Stomach (tissue), 9 donors: ENCODE results near the gene CAPN3. TPM values are rescaled to one million over a fixed set of nuclear protein-coding genes. Genes with fewer than 3 reads are reported as not detected.

Source experiments
- DNase-seq, 2 donors: peaks; one replicate each; pipeline versions ENCODE4 v3.0.0 to v3.0.0-alpha.2; 2013 to 2019
- H3K27ac ChIP-seq, 5 donors: fragments of 200-600 bp in 4 of 5; sonication (generic) in 4 of 5; one replicate each; pipeline ENCODE4 v1.5.1; 2013 to 2019; ENCODE audit warnings: mild to moderate bottlenecking in 1 of 5, moderate library complexity in 1 of 5
- H3K27me3 ChIP-seq, 3 donors: fragments of 200-600 bp; sonication (generic); one replicate each; pipeline ENCODE4 v1.5.1; 2017 to 2019; ENCODE audit warnings: mixed run types in 1 of 3
- H3K36me3 ChIP-seq, 4 donors: fragments of 200-600 bp; sonication (generic); 1 replicate in 3 of 4; 2 replicates in 1 of 4; pipeline ENCODE4 v1.5.1; 2016 to 2019
- H3K4me1 ChIP-seq, 4 donors: fragments of 200-600 bp; sonication (generic); one replicate each; pipeline ENCODE4 v1.5.1; 2016 to 2019
- H3K4me3 ChIP-seq, 4 donors: fragments of 200-600 bp; sonication (generic) in 3 of 4; one replicate each; pipeline ENCODE4 v1.5.1; 2016 to 2019; ENCODE audit warnings: mild to moderate bottlenecking in 1 of 4
- H3K9me3 ChIP-seq, 4 donors: fragments of 200-600 bp; sonication (generic); one replicate each; pipeline ENCODE4 v1.5.1; 2016 to 2019
- EP300 ChIP-seq: sonication (generic); formaldehyde crosslinking; IDR thresholded peaks from one replicate; pipeline ENCODE4 v1.6.1; 2017; ENCODE audit warnings: antibody characterized with exemption
- POLR2A ChIP-seq, 4 donors: fragments of 450-650 bp; IDR thresholded peaks; one replicate each; pipeline ENCODE4 v1.6.1; 2016; ENCODE audit warnings: antibody characterized with exemption in 4 of 4, control low read depth in 2 of 4, mild to moderate bottlenecking in 1 of 4, moderate library complexity in 1 of 4
- POLR2AphosphoS5 ChIP-seq, 3 donors: sonication (generic); formaldehyde crosslinking; IDR thresholded peaks; one replicate each; pipeline ENCODE4 v1.6.1; 2016; ENCODE audit warnings: antibody characterized with exemption in 3 of 3
- WGBS, 5 donors: extraction: QIAGEN DNeasy Blood & Tissue Kit in 3 of 5; methylation state at CpG; one replicate each; pipeline versions ENCODE4 v1.1.5 to v1.1.7; 2013 to 2018; 5-methylcytosine and 5-hydroxymethylcytosine counted together
- intact Hi-C: fragments of 100-400 bp; cut with DNase I; formaldehyde crosslinking; loops from one replicate; pipeline ENCODE4 v1.15.1; 2023; ENCODE audit warnings: low total_unique reads
- polyA plus RNA-seq, 3 donors: library from polyadenylated mRNA; stranded (reverse); fragments of 200-250 nt; gene quantifications; one replicate each; pipeline ENCODE4 v1.2.3, GENCODE V29; 2013
- total RNA-seq, 5 donors: library from RNA; depleted of rRNA; stranded (reverse); fragments of >200 nt; gene quantifications; one replicate each; pipeline versions ENCODE4 v1.1.0 to v1.2.3, GENCODE V29; 2014 to 2016
- TF ChIP-seq, protein P1 (sequence below), 7 experiments: fragments of 450-650 bp in 4 of 7; fragments of 200-600 bp in 3 of 7; sonication (generic) in 3 of 7; IDR thresholded peaks; one replicate each; pipeline ENCODE4 v1.5.1; 2016 to 2019; ENCODE audit warnings: antibody characterized with exemption in 7 of 7, control low read depth in 2 of 7, mild to moderate bottlenecking in 1 of 7
- donor health status: healthy with polysubstance abuse.
- donor health status: Bipolar disorder and iron deficiency.
- donor health status: healthy.

Gene CAPN3
- total and polyA plus RNA-seq, 8 donors, result 0.29 to 244 (median 10.9) TPM

DNA sequence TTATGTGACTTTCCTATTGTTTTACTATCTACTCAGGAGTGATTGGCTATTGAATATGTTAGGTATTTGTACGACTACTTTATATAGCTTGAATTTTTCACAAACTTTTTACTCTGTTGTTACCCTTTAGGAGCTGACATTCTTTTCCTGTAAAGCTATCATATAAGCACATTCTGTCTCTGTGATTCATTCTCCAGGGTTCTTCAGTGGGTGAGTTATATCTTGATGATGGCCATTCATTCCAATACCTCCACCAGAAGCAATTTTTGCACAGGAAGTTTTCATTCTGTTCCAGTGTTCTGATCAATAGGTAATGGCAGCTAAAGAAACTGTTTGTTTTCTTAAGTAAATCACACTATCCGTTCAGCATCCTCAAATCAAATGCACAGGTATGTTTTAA lies 10.1 kb upstream of the CAPN3 start:
- WGBS, 5 donors, result 83 to 92% (median 87%) methylated on average over 2 of the region's 2 CpGs
- Histone ChIP-seq H3K4me3 (no peak overlapping the region), H3K4me1 (no peaks in the 10 kb centered on the region), H3K9me3 (no peaks in the 10 kb centered on the region), H3K36me3 (peaks cover 18 to 98% (median 92%) of the 10 kb centered on the region in 4 donors), H3K27ac (no peak overlapping the region), H3K27me3 (no peaks in the 10 kb centered on the region)
- TF ChIP-seq, protein P1, sequence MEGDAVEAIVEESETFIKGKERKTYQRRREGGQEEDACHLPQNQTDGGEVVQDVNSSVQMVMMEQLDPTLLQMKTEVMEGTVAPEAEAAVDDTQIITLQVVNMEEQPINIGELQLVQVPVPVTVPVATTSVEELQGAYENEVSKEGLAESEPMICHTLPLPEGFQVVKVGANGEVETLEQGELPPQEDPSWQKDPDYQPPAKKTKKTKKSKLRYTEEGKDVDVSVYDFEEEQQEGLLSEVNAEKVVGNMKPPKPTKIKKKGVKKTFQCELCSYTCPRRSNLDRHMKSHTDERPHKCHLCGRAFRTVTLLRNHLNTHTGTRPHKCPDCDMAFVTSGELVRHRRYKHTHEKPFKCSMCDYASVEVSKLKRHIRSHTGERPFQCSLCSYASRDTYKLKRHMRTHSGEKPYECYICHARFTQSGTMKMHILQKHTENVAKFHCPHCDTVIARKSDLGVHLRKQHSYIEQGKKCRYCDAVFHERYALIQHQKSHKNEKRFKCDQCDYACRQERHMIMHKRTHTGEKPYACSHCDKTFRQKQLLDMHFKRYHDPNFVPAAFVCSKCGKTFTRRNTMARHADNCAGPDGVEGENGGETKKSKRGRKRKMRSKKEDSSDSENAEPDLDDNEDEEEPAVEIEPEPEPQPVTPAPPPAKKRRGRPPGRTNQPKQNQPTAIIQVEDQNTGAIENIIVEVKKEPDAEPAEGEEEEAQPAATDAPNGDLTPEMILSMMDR (IDR thresholded peaks at IDR 0.05), result no peak
- TF ChIP-seq POLR2AphosphoS5 (IDR thresholded peaks at IDR 0.05), result no peak
- no peak for DNase-seq
- intact Hi-C loops, result no loop called here

DNA sequence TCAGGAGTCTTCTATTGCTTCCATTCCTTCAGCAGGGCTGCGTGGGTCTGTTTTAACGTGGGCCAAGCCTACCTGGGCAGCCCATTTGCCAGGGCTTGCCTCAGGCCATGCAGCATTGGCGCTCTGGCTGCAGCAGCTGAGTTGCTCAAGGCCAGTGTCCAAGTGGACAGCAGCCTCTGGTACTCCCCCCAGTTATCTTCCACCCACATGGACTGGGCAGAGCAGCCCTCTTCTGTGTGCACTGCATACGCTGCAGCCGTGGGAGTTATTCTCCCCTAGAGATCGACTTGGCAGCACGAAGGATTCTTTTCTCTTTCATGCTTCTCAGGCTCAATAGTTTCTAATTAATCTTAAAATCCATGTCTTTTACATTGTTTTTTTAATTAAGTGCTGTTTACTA lies 6.9 kb upstream of the CAPN3 start:
- 88 to 95% (median 93%) methylated on average over 7 of the region's 7 CpGs for WGBS, 5 donors
- no peak overlapping the region for H3K27ac ChIP-seq
- TF ChIP-seq EP300, result no peak
- no peak for TF ChIP-seq POLR2AphosphoS5 (IDR thresholded peaks at IDR 0.05)
- no peak for TF ChIP-seq POLR2A (IDR thresholded peaks at IDR 0.05)
- H3K9me3 ChIP-seq, result no peaks in the 10 kb centered on the region
- no peaks in the 10 kb centered on the region for H3K27me3 ChIP-seq
- H3K4me1 ChIP-seq, result no peaks in the 10 kb centered on the region
- peaks cover 18 to 100% (median 80%) of the 10 kb centered on the region in 4 donors for H3K36me3 ChIP-seq
- no peak overlapping the region for H3K4me3 ChIP-seq
- intact Hi-C loops, result no loop called here
- DNase-seq, result no peak

DNA sequence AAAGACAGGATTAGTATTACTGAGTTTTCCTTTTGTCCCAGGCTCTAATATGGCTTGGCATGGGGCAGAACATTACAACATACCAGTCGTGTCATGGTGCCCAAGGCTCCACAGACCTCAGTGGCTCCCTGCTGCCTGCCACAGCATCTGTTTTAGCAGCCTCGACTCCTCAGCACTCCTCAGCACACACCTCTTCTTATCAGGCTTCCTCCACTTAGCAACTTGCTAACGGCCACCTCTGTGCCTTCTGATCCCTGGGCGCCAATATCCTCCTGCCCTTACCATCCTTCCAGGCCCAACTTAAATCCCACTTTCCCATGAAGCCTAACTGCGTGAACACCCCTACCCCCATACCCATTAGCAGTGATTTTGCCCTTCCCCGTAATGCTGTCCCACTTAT lies 6.2 kb upstream of the CAPN3 start:
- Histone ChIP-seq H3K27me3 (no peaks in the 10 kb centered on the region), H3K36me3 (peaks cover 16 to 99% (median 74%) of the 10 kb centered on the region in 4 donors), H3K27ac (no peak overlapping the region), H3K9me3 (no peaks in the 10 kb centered on the region), H3K4me1 (no peaks in the 10 kb centered on the region), H3K4me3 (no peak overlapping the region)
- no peak for DNase-seq
- intact Hi-C loops, result no loop called here
- TF ChIP-seq, protein P1 (IDR thresholded peaks at IDR 0.05), result no peak
- WGBS, 5 donors, result 85 to 91% (median 87%) methylated on average over 6 of the region's 6 CpGs

DNA sequence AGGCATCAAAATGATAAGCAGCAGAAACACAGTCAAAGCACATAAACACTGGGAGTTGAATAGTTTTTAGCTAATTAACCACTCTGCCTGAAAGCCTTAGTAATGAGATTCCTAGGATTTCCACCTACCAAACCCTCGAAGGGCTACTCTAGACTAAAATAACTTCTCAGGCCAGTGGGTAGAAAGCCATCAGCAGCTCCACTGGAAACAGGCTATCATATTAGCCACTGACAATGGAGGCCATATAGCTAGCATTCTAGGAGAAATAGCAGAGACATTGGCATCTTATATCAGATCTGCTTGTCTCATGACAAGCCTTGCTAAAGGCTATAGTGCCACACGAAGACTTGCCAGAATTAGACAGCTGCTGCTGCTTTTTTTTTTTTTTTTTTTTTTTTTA lies 4.5 kb upstream of the CAPN3 start:
- Histone ChIP-seq H3K9me3 (no peaks in the 10 kb centered on the region), H3K27me3 (no peaks in the 10 kb centered on the region), H3K4me3 (no peak overlapping the region), H3K36me3 (peaks cover 10 to 96% (median 58%) of the 10 kb centered on the region in 4 donors), H3K27ac (no peak overlapping the region), H3K4me1 (no peaks in the 10 kb centered on the region)
- WGBS, 5 donors, result 72 to 86% (median 81%) methylated on average over 2 of the region's 2 CpGs
- intact Hi-C loops, result no loop called here
- TF ChIP-seq, protein P1 (IDR thresholded peaks at IDR 0.05), result no peak
- TF ChIP-seq POLR2A (IDR thresholded peaks at IDR 0.05), result no peak
- no peak for TF ChIP-seq EP300
- DNase-seq, result no peak

DNA sequence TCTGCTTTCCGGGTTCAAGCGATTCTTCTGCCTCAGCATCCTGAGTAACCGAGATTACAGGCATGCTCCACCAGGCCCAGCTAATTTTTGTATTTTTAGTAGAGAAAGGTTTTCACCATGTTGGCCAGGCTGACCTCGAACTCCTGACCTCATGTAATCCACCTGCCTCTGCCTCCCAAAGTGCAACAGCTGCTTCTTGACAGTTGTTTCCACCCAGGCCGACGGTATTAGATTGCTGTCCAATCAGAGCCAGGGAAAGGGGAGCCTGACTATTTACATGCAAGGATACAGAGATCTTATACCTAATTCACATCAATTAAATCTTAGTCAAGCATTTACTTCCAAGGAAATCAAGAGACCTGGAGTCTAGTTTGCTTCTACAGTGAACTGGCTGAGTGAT lies 4.0 kb upstream of the CAPN3 start:
- no peak overlapping the region for H3K27ac ChIP-seq
- H3K36me3 ChIP-seq, result peaks cover 10 to 96% (median 58%) of the 10 kb centered on the region in 4 donors
- DNase-seq, result no peak
- TF ChIP-seq EP300 (no peak), POLR2AphosphoS5 (IDR thresholded peaks at IDR 0.05) (no peak), POLR2A (IDR thresholded peaks at IDR 0.05) (no peak)
- TF ChIP-seq, protein P1 (IDR thresholded peaks at IDR 0.05), result no peak
- no peaks in the 10 kb centered on the region for H3K4me1 ChIP-seq
- no peak overlapping the region for H3K4me3 ChIP-seq
- intact Hi-C loops, result no loop called here
- H3K27me3 ChIP-seq, result no peaks in the 10 kb centered on the region
- H3K9me3 ChIP-seq, result no peaks in the 10 kb centered on the region
- WGBS, 5 donors, result 85 to 94% (median 91%) methylated on average over 6 of the region's 6 CpGs
